KG1 (cell line): Measurements from ENCODE around the gene TEX51.

Source experiments
- DNase-seq: peaks from one replicate; lab custom pipeline; 2025; lab: John Stamatoyannopoulos, UW

TEX51 gene

GRCh38 chr2:126914811-126915500 lies 16.3 kb downstream of the TEX51 start:
- DNase-seq: no peak

- no peak for DNase-seq
Observed at GRCh38 chr2:126915903-126916302, 17.2 kb downstream of the TEX51 start.

DNA sequence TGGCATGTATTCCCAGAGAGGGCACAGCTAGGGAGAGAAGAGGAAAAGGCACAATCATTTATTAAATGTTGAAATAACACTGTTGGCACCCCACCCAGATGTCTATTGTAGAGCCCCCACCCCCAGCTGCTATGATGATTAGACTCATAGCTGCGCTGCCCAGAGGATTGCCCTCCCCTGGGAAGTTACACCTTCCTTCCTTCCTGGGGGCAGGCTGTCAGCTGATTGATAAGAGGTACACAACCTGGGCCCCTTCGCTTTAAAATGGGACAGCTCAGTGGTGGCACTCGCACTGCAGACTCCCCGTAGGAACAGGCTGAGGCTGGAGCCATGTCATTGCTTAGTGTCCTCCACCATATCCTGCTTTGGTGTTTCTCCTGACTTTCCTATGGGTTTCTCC lies 18.1 kb downstream of the TEX51 start:
- DNase-seq: no peak

GRCh38 chr2:126921066-126921465 lies 22.4 kb downstream of the TEX51 start:
- DNase-seq: no peak

- DNase-seq: no peak
Observed at GRCh38 chr2:126930970-126931590, 32.4 kb downstream of the TEX51 start.

DNA sequence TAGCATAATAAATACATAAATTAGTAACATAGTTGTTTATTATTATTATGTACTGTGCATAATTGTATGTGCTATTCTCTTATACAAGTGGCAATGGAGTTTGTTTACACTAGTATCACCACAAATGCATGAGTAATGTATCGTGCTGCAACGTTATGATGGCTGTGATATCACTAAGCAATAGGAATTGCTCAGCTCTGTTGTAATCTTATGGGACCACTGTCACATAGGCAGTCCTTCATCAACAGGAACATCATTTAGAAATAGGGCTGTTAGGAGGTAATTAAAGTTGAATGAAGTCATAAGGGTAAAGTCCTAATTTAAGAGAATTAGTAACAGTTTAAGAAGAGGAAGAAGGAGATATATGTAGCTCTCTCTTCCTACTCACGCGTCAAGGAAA lies 33.8 kb downstream of the TEX51 start:
- no peak for DNase-seq

- DNase-seq: no peak
Observed at GRCh38 chr2:126932966-126933710, 34.4 kb downstream of the TEX51 start.

DNA sequence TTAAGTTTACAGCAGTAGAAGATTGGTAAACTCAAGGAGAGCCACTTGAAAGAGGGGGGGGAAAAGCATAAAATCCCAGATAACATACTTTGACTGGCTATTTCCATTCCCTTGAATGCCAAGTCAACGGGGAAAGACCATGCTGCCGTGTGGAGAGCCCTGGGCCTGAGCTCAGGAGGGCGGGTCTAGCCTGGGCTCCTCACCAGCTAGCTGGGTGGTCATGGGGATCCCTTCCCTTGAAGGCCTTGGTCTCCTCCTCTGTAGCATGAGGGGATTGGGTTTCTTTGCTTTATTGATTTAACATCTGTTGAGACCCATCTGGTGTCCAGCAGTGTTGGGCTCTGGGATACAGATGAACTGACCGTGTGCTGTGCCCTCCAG lies 35.0 kb downstream of the TEX51 start:
- DNase-seq: no peak

- no peak for DNase-seq
Observed at GRCh38 chr2:126934809-126935208, 36.1 kb downstream of the TEX51 start.

GRCh38 chr2:126935774-126936173 lies 37.1 kb downstream of the TEX51 start:
- no peak for DNase-seq

DNA sequence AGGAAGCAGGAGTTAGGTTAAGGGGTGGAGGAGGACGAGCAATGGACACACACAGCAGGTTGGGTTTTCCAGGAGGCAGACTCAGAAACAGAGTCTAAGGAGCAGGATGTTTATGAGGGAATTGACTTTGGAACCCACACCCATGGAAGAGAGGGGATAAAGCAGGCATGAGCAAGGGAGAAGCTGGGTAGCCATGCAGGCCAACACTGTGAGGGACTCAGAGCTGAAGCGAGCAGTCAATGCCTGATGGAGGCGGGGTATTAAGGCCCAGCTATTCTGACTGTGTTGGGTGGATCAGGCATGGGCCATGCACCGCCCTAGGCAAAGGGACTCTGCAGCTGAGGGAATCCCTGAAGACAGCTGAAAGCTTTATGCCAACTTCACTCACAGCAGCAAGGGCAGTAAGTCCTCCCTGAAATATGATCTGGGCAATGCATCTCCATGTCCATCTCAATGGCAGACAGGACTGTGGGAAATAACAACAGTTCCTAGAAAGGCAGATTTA lies 37.6 kb downstream of the TEX51 start:
- DNase-seq: no peak

DNA sequence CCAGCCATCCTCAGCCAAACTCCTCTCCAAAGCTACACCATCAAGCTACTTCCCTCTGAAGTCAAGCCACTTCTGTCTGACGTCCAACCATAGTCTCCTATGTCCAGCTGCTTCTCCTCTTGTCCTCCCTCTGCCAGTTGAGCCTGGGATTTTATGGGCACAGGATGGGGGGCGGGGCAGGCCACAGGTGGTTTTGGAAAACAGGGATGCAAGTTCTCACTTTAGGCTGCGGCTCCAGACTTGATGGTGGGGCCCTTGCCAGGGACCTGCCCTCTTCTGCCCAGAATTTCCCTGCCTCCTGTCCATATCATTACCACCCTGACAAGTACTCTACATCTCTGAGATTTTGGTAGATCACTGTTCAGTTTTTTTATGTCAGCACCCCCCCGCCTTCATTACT lies 41.6 kb downstream of the TEX51 start:
- no peak for DNase-seq

- DNase-seq: no peak
Observed at GRCh38 chr2:126942427-126943203, 43.9 kb downstream of the TEX51 start.

DNA sequence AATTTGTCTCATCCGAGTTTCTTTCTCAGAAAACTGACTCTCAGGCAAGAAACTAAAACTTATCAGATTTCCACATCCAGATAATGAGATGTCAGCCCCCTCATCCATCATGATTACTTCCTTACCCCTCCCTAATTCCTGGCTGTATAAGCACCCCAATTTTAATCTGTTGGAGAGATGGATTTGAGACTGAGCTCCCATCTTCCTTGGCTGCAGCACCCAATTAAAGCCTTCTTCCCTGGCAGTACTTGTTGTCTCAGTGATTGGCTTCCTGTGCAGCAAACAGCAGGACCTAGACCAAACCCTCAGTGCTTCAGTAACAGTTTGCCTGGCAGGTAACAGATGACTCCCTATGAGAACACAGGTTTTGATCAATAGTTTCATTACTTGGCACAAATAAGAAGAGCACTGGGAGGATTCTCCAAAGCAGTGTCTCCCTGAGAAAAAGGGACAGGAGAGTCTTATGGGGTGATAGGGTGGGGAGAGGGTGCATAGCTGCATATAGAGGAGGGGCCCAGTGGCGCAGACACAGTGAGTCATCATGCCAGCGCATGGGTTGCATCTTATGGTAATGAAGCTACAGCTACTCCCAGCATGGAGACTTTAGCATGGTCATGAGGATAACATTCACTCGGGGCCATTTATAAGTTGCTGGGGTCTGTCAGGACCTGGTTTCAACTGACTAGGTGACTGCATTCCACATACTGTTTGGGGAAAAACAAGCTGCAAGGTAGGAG lies 45.1 kb downstream of the TEX51 start:
- no peak for DNase-seq

DNA sequence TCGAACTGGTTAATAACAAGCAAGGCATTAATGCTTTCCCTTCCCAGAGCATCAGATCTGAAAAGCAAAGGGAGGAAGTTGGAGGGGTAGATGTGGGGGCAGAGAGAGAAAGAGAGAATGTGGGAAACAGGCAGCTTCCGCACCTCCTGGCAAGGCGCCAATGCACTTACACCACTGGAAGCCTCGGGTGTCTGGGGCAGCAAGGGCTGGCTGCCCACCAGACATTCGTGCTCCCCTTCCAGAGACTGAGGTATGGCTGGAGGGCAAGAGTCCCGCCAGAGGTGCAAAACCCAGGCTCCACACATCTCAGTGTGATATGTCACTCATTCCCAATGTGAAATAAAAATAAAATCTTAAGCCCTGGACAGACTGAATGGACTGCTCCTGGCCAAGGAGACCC lies 46.4 kb downstream of the TEX51 start:
- DNase-seq: peak; percentile 2

- no peak for DNase-seq
Observed at GRCh38 chr2:126946318-126947102, 47.8 kb downstream of the TEX51 start.

GRCh38 chr2:126947103-126947429 lies 48.4 kb downstream of the TEX51 start:
- no peak for DNase-seq

GRCh38 chr2:126949775-126950174 lies 51.1 kb downstream of the TEX51 start:
- DNase-seq: no peak

- DNase-seq: no peak
Observed at GRCh38 chr2:126950504-126950903, 51.8 kb downstream of the TEX51 start.
